HPDE6-E6E7 (cell line): ENCODE measurements around the gene NR4A1.

Experiments used
- DNase-seq: peaks from one replicate; pipeline ENCODE4 v3.0.0; 2011; ENCODE audit warnings: missing footprints; ENCODE audit errors: extremely low spot score

The NR4A1 gene

DNA sequence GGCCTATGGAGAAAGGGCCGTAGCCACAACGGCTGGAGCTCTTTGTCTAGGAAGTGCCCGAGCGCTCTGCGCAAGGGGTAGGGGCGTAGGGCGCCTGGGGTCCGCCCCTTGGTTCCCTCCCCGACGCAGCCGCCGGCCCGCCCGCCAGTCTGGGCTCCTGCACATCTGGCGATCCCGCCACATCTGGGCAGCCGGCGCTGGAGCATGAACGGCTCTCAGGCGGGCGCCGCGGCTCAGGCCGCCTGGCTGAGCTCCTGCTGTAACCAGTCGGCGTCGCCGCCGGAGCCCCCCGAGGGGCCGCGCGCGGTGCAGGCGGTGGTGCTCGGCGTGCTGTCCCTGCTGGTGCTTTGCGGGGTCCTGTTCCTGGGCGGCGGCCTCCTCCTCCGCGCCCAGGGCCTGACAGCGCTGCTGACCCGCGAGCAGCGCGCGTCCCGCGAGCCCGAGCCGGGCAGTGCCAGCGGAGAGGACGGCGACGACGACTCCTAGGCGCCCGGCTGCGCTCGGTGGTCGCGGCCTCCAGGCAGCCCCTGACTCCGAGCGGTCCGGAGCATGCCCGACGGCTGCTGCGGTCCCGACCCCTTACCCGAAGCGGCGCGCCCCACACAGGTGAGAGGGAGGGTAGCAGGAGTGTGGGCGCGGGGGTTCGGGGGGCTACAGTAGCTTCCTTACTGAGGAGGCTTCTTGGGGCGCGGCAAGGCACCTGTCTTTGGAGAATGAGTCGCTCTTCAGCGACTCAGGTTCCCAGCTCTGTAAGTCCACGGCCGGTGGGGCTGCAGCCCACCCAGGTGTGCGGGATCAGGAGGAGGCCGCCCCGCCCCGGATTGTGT, 28.5 kb downstream of the NR4A1 start, which contains the start of gene SMIM41:
TSS of gene SMIM41 (plus strand) at position 129 of the 827 bp plus-strand sequence. CDS start at position 205, 76 bp downstream.
- DNase-seq = no peak

DNA sequence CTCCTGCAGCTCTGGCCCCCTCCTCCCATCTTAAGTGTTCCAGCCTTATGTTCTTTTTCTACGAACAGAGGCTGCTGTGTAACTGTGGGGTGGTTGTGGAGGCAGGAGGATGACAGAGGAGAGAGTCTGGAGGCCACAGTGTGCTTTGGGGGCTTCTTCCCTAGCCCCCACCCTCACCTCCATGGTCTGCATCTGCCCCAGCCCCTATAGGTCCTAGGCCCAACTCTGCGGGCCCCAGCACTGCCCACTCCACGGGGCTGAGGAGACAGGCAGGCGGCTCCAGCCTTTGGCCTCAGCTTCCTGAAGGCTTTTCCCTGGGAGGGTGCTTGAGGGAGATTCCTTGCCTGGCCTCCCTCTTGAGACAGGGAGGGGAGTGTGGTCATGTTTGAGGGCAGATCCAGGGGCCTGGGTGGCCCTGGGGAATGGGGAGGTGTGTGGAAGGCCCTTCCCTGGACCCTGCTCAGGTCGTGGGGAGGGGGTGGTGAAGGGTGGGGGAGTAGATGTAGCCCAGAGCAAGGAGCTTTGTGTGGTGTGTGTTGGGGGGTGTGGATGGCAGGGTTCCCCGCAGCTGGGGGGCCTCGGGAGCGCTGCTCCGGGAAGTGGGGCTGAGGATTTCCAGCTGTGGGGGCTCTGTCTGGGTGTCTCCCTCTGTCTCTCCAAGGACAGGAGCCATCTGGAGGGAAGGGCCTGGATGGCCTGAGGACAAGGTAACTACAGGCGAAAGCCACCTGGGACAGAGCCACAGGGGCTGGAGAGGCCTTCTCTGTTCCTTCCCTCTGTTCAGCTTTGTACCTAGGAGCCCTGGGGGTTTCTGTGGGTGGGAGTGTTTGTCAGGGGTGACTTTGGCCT, 29.4 kb downstream of the NR4A1 start:
- DNase-seq = no peak

DNA sequence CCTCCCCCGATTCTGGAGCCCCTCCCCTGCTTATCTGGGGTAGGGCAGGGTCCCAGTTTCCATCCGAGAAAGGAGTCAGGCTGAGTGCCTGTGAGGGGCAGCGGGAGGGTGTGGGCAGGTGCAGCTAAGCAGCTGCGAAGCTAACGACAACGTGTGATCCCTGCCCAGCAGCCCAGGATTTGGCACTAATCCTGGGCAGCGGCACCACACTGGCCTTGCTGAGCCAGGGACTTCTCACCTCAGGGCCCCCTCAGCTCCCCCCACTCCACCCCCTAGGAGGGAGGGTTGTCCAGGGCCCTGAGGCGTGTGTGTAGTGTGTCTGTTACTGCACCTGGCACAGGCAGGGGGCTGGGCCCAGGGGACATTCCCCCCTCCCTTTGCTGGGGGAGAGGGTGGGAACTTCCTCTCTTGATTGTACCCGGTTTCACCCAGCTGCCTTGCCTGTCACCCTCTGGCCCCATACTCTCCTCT, 30.1 kb downstream of the NR4A1 start:
- DNase-seq = no peak

DNA sequence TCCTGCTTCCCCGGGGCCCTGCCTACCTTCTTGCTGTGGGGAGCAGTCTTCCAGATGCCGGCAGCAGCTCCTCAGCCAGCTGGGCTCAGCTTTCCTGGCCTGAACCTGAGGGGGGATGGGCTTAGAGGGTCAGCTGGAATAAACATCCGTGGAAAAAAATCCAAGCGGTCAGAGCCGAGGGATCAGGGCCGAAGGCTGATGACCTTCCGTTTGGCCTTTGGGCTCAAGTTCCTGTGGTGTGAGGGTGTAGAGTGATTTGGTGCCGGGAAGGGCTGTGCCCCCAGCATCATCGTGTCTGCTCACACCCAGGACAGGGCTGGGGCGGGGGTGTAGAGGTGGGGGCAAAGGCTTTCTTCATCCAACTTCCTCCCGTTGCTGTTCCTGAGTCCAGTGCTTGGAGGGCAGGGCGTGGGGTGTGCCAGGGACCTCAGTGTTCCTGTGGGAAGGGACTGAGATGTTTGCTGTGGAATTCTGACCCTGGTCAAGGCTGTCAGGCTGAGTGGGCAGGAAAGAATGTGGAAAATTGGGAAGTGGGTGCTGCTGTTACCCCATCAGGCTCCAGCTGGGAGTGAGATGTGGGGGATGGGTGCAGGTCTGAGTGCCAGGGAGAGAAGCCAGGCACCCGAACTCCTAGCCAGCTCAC, 30.9 kb downstream of the NR4A1 start:
- no peak for DNase-seq

DNA sequence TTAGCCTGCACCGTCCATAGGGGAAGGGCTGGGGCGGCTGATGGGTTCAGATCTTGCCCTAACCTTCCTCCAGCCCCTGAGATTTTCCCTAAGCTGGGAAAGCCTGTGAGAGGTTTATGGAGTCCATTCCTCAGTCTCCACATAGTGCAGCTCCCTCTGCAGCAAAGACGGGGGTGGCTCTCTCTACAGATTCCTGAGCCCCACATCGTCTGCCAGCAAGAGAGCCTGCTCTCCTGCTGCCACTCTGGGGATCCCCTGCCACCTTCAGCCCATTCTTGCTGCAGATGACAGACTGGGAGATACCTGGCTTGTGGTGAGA, 31.4 kb downstream of the NR4A1 start:
- no peak for DNase-seq

DNA sequence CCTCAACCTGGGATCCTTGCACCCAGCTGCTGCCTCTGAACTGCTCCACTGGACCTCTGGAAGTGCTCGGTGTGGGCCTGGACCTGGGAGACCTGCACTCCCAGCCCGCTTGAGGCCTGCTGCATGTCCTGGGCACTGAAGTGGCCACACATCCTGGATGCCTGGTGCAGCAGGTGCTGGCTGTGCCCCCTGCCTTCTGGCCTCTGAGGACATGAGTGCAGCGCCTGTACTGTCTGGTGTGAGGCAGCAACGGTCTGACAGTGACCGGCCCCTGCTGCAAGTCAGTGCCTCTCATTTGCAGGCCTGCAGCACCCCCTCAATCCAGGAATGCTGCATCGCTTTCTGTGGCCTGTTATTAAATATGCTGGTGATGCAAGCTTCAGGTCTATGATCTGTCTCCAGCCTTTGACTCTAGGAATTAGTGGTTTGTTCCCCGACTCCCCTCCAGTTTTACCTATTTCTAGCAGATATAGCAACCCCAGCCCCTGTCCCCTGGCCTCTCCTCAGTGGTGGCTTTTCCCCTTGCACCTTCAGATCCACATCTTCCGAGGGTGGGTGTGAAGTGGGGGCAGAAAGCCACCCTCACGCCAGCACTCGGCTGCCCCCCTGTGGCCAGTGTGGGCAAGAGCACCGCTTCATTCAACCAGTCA, 31.9 kb downstream of the NR4A1 start:
- peak; percentile 70 for DNase-seq

DNA sequence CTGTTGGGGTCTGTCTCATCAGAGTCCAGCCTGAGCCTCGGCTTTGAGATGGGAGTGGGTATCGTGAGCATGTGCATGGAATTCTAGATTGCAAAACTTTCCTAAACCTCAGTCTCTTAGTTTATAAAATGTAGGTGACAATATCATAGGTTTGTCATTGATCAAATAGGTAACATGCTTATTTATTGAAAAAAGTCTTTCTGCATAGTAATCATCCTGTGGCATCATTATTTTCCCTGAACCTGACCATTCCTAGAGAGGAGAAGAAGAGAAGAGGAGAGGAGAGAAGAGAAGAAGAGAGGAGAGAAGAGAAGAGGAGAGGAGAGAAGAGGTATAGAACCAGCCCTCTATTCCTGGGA, 32.4 kb downstream of the NR4A1 start:
- DNase-seq = no peak

DNA sequence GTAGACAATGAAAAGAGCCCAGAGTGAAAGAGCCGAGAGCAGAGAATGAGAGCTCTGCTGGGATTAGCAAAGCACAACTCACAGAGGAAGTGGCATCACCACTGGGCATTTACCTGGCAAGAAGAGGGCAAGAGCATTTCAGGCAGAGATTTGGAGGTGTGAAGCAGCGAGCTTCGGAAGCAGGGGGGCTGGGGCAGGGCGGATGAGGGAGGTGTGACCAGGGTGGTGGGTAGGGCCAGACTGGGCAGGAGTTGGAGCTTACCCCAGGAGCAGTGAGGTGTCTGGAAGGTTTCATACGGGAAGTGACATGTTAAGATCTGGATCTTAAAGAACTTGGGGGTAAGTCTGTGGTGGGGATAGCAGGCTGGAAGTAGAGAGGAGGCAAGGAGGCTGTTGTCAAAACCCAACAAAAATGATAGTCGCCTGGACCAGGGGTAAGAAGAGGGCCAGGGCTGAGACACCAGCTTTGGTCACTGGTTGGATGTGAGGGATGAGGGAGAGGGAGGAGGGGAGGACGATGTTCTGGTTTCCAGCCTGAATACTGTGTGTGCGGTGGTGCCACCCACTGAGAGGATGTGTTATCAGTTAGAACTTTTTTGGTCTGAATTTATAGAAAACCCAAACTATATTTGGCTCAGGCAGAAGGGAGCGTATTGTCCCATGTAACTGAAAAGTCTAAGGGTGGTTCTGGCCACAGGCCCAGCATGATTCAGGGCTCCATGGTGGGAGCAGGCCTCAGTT, 33.4 kb downstream of the NR4A1 start:
- DNase-seq = no peak

DNA sequence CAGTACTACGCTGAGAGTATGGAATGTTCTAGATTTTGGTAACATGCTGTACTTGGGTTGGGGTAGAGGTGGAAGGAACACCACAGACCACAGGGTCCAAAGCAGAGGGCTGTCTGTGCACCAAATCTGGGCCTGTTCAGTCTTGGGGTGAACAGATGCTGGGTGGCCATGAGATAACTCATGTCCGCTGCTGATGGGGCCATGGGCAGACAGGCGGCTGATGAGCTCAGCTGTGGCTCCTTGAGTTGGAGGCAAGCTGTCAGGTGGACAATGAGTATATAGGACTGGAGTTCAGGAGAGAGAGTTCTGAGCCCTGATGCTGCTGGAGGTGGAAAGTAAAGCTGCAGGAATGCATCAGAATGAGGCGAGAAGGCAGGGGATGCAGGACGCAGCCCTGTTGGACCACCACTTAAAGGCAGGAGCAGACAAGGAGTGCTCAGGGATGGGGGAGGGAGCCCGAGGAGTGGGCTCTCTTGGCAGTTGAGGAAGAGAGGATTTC, 34.5 kb downstream of the NR4A1 start:
- no peak for DNase-seq

DNA sequence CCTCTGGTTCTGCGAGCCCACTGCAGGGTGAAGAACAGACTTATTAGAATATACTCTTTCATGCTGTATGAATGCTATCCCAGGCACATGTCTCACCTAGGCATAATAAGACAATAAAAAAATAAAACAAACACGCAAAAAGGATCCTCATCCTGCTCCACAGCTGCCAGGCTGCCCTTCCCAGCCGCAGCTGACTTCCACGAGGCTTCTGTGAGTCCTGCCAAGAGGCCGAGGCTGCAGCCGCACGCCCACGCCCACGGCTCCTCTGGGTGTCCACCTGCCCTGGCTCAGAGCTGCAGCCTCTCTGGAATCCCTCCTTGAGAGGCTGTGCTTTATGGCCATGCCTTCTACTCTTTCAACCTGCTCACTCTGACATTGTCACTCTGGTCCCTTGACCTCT, 35.1 kb downstream of the NR4A1 start:
- DNase-seq = no peak

DNA sequence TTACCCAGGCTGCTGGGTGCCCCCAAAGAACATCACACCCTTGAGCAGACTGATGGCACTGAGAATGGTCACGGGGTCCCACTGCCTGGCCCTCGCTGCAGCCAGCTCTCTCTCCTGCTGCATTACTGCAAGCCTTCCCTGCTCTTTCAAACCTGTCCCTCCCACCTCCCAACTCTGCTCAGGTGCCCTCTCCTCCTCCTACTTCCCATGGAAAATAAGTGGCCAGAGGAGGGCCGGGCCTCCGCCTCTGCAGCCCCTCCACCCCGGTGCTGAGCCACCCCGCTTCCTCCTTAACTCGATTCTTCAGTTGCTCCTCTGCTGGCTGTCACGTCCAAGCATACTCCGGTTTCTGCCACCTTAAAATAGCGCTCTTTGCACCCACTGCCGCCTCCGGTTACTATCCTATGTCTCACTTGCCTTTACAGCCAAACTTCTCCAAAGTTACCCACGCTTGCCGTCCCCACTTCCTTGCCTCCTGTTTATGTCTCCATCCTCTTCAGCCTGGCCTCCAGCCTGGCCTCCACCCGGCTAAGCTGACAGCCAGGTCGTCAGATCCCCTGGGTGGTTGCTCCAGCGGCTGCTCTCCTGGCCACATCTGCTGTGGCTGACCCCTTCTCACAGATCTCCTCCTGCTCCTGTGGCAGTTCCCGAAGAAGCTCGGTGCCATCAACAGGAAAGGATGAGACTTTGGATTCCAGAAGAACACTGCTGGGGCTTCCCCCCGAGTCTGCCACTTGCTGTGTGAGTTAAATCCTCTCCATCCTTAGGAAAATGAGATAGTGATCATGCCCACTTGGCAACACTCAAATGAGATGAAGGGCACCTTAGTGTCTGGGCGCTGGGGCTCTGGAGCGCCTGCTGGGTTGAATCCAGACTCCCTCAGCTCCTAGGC, 35.9 kb downstream of the NR4A1 start:
- DNase-seq = no peak

DNA sequence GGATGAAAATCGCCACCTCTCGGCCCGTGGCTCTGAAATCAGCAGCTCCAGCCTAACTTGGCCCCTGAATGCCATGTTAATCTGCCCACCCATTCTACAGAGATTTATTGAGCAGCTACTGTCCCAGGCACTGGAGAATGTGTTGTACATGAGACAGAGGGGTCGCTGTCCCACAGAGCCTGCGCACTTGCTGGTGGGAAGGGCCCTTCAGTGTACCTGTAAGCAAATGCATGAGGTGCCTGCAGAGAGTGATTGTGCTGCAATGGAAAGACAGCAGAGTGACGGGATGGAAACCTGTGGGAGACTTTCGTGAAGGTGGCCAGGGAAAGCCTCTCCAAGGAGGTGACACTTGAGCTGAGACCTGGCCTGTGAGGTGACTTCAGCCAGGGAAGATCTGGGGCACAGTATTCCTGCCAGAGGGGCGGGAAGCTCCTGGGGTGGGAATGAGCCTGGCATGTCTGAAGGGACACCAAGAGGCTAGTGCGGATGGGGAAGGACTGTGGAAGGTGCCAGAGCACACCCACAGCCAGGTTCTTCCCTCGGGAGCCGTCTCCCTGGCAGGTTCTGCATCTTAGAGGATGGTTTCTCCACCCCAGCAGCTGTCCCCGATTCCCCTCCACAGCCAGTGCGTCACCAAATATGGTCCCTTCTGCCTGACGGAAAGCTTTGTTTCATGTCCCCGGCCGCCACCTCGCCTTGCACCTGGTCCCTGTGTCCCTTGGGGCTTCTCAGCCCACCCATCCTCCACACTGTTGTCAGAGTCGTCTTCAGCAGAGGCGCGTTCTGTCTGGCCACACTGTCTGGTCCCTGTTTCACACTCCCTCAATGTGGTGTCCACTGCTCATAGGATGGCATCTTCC, 36.9 kb downstream of the NR4A1 start:
- DNase-seq = no peak

DNA sequence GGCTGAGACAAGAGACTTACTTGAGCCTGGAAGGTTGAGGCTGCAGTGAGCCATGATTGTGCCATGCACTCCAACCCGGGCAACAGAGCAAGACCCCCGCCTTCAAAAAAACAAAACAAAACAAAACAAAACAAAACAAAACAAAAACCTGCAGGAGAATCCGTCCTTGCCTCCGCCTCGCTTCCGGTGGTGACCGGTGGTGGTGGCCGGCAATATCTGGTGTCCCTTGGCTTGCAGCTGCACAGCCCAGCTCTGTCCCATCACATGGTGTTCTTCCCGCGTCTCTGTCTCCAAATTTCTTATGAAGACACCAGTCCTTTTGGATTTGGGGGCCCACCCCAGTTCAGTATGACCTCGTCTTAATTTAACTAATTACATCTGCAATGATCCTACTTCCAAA, 38.2 kb downstream of the NR4A1 start:
- no peak for DNase-seq

DNA sequence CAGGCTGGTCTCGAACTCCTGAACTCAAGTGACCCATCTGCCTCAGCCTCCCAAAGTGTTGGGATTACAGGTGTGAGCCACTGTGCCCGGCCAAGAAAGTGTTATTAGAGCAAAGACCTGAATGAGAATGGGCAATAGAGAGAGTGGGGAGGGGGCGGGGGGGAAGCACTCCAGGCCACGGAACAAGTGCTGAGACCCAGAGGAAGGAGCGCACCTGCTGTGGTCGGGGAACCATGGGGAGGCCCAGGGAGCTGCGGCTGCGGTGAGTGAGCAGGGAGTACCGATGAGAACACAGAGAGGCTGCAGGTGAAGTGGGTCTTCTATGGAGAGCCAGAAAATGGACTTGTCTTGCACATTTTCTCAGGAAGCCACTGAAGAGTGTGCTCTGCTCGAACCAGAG, 39.0 kb downstream of the NR4A1 start:
- no peak for DNase-seq

DNA sequence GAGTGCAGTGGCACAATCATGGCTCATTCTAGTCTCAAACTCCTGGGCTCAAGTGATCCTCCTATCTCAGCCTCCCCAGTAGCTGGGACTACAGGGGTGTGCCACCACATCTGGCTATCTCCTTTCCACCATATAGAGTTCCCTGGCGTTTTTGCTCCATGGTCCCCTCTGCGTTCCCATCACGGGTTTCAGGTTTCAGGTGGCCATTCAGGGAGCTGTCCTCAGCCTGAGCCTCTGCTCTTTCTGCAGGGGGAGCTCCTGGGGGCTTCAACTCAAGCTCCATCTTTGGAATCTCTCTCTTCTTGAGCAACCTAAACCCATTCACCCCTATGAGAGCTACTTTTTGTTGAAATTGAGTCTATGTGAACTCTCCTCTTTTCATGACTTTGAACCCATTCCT, 39.8 kb downstream of the NR4A1 start:
- no peak for DNase-seq

DNA sequence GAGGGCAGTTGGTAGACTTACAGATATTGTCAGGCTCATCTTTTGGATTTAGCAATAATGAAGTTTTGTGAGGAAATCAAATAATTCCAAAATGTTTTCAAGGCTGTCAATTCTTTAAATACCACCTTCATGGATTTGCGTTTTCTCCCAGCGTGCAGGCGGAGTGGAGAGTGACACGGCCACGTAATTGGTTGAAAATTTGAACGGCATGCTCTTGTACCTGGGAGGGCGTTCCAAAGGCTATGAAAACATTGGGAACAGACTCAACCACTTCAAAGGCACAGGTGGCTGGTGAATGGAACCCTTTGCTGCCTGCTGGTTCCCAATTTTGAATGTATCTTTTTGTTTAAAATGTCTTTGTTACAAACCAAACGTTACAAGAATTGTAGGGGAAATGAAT, 40.6 kb downstream of the NR4A1 start:
- DNase-seq = no peak

DNA sequence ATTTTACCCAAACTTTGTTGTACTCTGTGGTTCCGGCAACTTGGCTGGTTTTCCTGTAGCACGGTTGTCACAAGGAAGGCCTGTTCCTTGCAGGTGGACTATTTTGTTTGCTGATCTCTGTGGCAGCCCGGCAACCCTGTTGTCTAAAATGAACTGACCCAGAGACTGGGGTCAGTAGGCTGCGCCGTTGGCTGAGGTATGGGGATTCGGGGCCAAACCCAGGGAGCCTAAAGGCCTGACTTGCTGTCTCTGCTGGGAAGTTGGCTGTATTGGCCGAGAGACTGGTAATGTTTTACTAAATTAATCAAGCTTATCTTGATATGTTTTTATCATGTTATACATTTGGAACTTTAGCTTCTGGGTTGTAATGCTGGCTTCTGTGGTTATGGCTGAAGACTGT, 42.1 kb downstream of the NR4A1 start:
- DNase-seq = no peak

DNA sequence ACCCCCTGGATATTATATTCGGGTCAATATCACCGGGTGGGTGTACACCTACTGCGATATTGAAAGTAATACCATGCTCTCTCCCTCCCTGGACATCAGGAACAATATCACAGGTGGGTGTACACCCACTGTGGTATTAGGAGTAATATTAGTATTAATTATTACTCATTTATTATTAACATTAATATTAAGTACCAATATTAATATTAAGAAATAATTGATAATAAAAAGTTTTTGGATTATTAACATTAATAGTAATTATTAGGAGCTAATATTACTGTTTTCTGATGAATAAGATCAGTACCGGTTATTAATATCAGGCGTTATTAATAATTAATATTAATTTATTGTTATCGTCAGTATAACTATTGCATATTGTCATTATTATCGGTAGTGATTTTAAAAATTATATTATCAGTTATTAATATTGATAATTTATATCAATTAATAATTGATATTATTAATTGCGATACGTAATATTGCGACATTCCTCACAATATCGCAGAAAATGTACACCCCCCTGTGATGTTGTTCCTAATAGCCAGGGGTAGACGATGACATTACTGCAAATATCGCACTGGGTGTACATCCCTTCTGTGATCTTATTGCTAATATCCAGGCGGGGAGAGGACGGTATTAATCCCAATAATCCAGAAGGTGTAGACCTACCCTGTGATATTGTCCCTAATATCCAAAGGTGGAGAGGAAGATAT, 45.2 kb downstream of the NR4A1 start:
- DNase-seq = no peak
